Cardiac fibroblast (primary cell): ENCODE data around the gene QRICH2.
"Not testable (repeated sequence)": the region's sequence is repeated elsewhere in the genome, so short reads cannot be mapped to it uniquely, and the experiment has no call there.

Experiments used
- DNase-seq, 2 donors: peaks; one replicate each; pipeline versions ENCODE4 v3.0.0 to v3.0.0-alpha.2; 2010; ENCODE audit warnings: low read depth in 2 of 2
- H3K4me3 ChIP-seq, 2 donors: replicated peaks in 1 of 2; 1 replicate in 1 of 2; 2 replicates in 1 of 2; pipeline ENCODE4 v1.5.1; 2011; ENCODE audit warnings: low read depth in 2 of 2, low read length in 2 of 2, mild to moderate bottlenecking in 2 of 2, moderate library complexity in 1 of 2
- TF ChIP-seq, protein P1 (sequence below): IDR thresholded peaks from one replicate; pipeline ENCODE4 v1.5.1; 2011; ENCODE audit warnings: low read depth, mild to moderate bottlenecking, low read length, inconsistent platforms

Gene QRICH2

DNA sequence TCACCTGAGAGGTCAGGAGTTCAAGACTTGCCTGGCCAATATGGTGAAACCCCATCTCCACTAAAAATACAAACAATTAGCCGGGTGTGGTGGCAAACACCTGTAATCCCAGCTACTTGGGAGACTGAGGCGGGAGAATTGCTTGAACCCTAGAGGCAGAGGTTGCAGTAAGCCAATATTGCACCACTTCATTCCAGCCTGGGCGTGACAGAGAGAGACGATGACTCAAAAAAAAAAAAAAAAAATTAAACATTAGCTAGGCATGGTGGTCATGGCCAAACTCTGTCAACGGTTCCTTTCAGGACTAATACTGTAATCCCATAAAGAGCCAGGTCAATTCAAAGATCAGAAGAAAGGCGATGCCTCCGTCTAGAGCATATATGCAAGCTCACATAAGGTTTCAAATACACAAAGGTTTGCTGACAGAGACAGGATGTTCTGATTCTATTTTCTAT is 70.2 kb downstream of the QRICH2 start:
- no peak overlapping the region for H3K4me3 ChIP-seq
- peak in 1 of 2 donors; percentile 37 for DNase-seq
- TF ChIP-seq, protein P1, sequence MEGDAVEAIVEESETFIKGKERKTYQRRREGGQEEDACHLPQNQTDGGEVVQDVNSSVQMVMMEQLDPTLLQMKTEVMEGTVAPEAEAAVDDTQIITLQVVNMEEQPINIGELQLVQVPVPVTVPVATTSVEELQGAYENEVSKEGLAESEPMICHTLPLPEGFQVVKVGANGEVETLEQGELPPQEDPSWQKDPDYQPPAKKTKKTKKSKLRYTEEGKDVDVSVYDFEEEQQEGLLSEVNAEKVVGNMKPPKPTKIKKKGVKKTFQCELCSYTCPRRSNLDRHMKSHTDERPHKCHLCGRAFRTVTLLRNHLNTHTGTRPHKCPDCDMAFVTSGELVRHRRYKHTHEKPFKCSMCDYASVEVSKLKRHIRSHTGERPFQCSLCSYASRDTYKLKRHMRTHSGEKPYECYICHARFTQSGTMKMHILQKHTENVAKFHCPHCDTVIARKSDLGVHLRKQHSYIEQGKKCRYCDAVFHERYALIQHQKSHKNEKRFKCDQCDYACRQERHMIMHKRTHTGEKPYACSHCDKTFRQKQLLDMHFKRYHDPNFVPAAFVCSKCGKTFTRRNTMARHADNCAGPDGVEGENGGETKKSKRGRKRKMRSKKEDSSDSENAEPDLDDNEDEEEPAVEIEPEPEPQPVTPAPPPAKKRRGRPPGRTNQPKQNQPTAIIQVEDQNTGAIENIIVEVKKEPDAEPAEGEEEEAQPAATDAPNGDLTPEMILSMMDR, result no peak

GRCh38 chr17:76236603-76237002 is 71.5 kb downstream of the QRICH2 start:
- no peak overlapping the region for H3K4me3 ChIP-seq
- no peak for DNase-seq
- TF ChIP-seq, protein P1, result no peak

GRCh38 chr17:76235883-76236282 is 72.2 kb downstream of the QRICH2 start:
- DNase-seq, result no peak
- TF ChIP-seq, protein P1, result no peak
- H3K4me3 ChIP-seq, result no peak overlapping the region

GRCh38 chr17:76234354-76234679 is 73.8 kb downstream of the QRICH2 start:
- no peak overlapping the region for H3K4me3 ChIP-seq
- TF ChIP-seq, protein P1, result no peak
- DNase-seq, result peak in 1 of 2 donors; percentile 43

GRCh38 chr17:76233588-76234353 is 74.3 kb downstream of the QRICH2 start:
- H3K4me3 ChIP-seq, result no peak overlapping the region
- TF ChIP-seq, protein P1, result no peak
- DNase-seq, result no peak

- DNase-seq, result peak; percentile 16 to 97
- TF ChIP-seq, protein P1, result no peak
- H3K4me3 ChIP-seq, result no peak overlapping the region
Measured at GRCh38 chr17:76232342-76232741, 75.7 kb downstream of the QRICH2 start.

DNA sequence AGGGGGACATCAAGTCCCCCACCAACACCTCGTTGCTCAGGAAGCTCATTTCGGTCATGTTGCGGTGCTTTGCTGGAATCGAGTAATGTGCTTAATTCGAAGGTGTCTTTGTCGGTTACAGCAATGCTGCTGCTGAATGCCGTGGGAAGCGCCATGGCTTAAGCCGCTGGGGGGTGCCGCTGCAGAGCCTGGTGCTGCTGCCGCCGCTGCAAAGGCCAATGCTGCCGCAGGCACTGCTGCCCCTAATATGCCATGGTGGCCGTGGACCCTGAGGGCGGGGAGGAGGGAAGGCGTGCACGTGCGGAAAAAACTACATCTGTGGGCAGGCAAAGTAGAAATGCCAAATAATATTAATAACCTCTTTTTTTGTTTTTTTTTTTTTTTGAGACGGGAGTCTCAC is 81.3 kb downstream of the QRICH2 start:
- H3K4me3 ChIP-seq, DNase-seq: not testable (repeated sequence)

GRCh38 chr17:76225373-76226086 is 82.5 kb downstream of the QRICH2 start:
- not testable (repeated sequence) for DNase-seq, H3K4me3 ChIP-seq
